Measurements from ENCODE around the gene THYN1. TPM values are rescaled to one million over a fixed set of nuclear protein-coding genes. Genes with fewer than 3 reads are reported as not detected.

The THYN1 gene
- total RNA-seq, 1 experiment from 2014 or later: 56.6 TPM

- no peaks in the 10 kb centered on the region for H3K9me3 ChIP-seq (ENCODE audit: low read length)
- intact Hi-C loops (cut with micrococcal nuclease): no loop called here
- H3K4me1 ChIP-seq (ENCODE audit: insufficient read depth, low read length): peaks cover 4% of the 10 kb centered on the region; the same call in 1 of the 2 replicates
- no peaks in the 10 kb centered on the region for H3K79me2 ChIP-seq (ENCODE audit: low read length)
- H3K9ac ChIP-seq (ENCODE audit: low read length): no peak overlapping the region
- DNase-seq (no peak), ATAC-seq (no peak)
- no peak overlapping the region for H2AFZ ChIP-seq (ENCODE audit: low read length)
- no TSS peak for BruUV-seq (replicated peaks)
- no peak for TF ChIP-seq EZH2phosphoT487 (IDR thresholded peaks at IDR 0.05; ENCODE audit: borderline replicate concordance, low read length)
- no peak for TF ChIP-seq EZH2 (IDR thresholded peaks at IDR 0.05; ENCODE audit: low read length, unreplicated experiment)
- no peak for TF ChIP-seq CTCF (conservative IDR thresholded peaks at IDR 0.05; ENCODE audit: low read depth, low read length)
- H4K20me1 ChIP-seq (ENCODE audit: low read length): no peaks in the 10 kb centered on the region
- H3K27me3 ChIP-seq (ENCODE audit: low read length): peaks cover 80% of the 10 kb centered on the region
- no peak overlapping the region for H3K4me3 ChIP-seq (ENCODE audit: low read length)
- ChIA-PET CTCF (no interaction called here), POLR2A (ENCODE audit: unreplicated experiment) (no interaction called here)
- no peaks in the 10 kb centered on the region for H3K36me3 ChIP-seq (ENCODE audit: low read depth, low read length)
- H3K4me2 ChIP-seq (ENCODE audit: low read length): no peak overlapping the region
- H3K27ac ChIP-seq (ENCODE audit: low read length): no peak overlapping the region
- no peaks in the 10 kb centered on the region for H3K9me2 ChIP-seq (replicated peaks; ENCODE audit: low read length)
- no peaks in the 10 kb centered on the region for H3F3A ChIP-seq (ENCODE audit: low read length, unreplicated experiment)
These were observed 25.2 kb upstream of the THYN1 start for GRCh38 chr11:134278356-134278755.

GRCh38 chr11:134277183-134278001, 24.2 kb upstream of the THYN1 start:
- no peaks in the 10 kb centered on the region for H3K9me2 ChIP-seq (replicated peaks; ENCODE audit: low read length)
- H3K79me2 ChIP-seq (ENCODE audit: low read length): no peaks in the 10 kb centered on the region
- H3K27ac ChIP-seq (ENCODE audit: low read length): no peak overlapping the region
- no peaks in the 10 kb centered on the region for H4K20me1 ChIP-seq (ENCODE audit: low read length)
- H3K36me3 ChIP-seq (ENCODE audit: low read depth, low read length): no peaks in the 10 kb centered on the region
- H3K9me3 ChIP-seq (ENCODE audit: low read length): no peaks in the 10 kb centered on the region
- ChIA-PET CTCF (no interaction called here), POLR2A (ENCODE audit: unreplicated experiment) (no interaction called here)
- no peak for DNase-seq
- H2AFZ ChIP-seq (ENCODE audit: low read length): no peak overlapping the region
- peaks cover 86% of the 10 kb centered on the region for H3K27me3 ChIP-seq (ENCODE audit: low read length)
- no peak overlapping the region for H3K4me2 ChIP-seq (ENCODE audit: low read length)
- ATAC-seq: no peak
- no peak overlapping the region for H3K9ac ChIP-seq (ENCODE audit: low read length)
- intact Hi-C loops (cut with micrococcal nuclease): no loop called here
- TF ChIP-seq EZH2phosphoT487 (IDR thresholded peaks at IDR 0.05; ENCODE audit: borderline replicate concordance, low read length) (no peak), CTCF (conservative IDR thresholded peaks at IDR 0.05; ENCODE audit: low read depth, low read length) (no peak), EZH2 (IDR thresholded peaks at IDR 0.05; ENCODE audit: low read length, unreplicated experiment) (no peak)
- peaks cover 4% of the 10 kb centered on the region; the same call in 1 of the 2 replicates for H3K4me1 ChIP-seq (ENCODE audit: insufficient read depth, low read length)
- no peak overlapping the region for H3K4me3 ChIP-seq (ENCODE audit: low read length)
- no TSS peak for BruUV-seq (replicated peaks)
- no peaks in the 10 kb centered on the region for H3F3A ChIP-seq (ENCODE audit: low read length, unreplicated experiment)

All from PC-3 (cell line).